ENCODE results near the gene ARHGAP10. TPM values are rescaled to one million over a fixed set of nuclear protein-coding genes. Genes with fewer than 3 reads are reported as not detected.

Gene ARHGAP10
- total RNA-seq, 1 experiment from 2014 or later: 5.0 TPM

DNA sequence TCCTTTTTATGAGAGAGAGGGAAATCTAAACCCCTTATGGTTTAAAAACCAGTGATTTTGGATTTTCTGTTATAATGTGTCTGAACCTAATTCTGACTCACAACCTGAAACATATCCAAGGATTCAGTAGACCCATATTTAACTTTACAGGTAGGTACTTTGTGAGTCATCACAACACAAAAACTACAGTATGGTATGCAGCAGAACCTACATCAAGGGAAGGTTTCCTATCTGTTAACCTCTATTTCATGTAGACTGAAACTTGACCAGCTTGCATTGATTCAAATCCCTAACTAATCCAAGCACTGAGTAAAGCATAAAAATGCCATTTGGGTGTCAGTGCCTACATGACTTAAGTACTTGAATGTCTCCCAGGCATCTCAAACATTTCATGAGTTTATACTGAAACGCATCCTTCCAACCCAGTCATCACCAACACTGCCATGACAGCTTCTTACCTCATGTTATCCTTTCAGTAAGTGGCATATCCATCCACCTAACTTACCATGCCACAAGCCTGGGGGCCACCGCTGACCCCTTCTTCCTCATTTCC lies 4.3 kb upstream of the ARHGAP10 start:
- in situ Hi-C loops (cut with HindIII; ENCODE audit: low pct_unique_long_range_greater_than_20kb, low sequenced_read_pairs): no loop called here
- DNase-seq (ENCODE audit: low read depth, low spot score): no peak

DNA sequence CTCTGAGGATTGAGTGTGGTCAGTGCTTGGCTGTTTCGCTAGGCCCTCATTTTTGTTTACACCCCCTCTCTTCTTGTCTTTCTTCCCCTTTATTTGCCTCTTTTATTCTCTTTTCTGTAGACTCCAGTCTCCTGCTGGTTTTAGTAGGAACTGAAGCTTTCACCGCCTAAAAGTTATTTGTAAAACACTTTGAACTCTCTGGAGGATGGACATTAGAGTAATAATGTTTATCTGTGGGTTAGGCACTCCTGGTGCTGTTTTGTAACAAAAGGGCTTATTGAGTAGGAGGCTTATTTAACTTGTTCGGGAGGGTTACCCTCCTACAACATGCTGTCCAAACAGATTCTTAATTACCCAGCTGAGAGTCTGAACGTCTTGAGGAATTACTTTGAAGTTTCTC lies 1.6 kb upstream of the ARHGAP10 start:
- no peak for DNase-seq (ENCODE audit: low read depth, low spot score)
- in situ Hi-C loops (cut with HindIII; ENCODE audit: low pct_unique_long_range_greater_than_20kb, low sequenced_read_pairs): no loop called here

GRCh38 chr4:147732518-147733235 lies 789 bp downstream of the ARHGAP10 start:
- DNase-seq (ENCODE audit: low read depth, low spot score): no peak
- in situ Hi-C loops (cut with HindIII; ENCODE audit: low pct_unique_long_range_greater_than_20kb, low sequenced_read_pairs): no loop called here

DNA sequence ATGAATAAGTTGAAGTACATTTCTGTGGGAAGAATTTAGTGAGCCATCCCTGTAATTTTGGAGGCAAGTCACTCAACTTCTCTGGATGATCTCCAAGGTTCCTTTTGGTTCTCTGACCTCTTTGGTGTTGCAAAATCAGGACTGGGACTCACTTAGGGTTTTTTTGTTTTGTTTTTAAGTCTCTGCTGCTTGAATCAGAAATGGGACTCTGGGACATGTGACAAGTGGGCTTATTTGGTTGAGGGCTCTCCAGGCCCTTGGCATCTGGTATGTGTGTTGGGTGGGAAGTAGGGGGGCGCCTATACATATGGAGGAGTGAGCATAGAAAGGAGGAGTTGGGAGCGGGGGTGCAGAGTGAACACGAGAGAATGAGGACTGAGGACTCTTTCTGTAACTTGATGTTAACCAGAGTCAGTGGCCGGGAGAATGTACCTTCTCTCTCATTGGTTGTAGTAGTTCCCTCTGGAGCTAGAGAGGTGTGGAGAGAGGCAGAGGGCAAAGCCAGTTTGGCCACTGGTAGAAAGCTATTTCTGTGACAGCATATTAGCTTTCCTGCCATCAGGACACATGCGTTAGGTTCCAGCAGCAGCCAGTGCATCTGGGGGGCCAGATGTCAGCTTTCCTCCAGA lies 1.9 kb downstream of the ARHGAP10 start:
- DNase-seq (ENCODE audit: low read depth, low spot score): no peak
- in situ Hi-C loops (cut with HindIII; ENCODE audit: low pct_unique_long_range_greater_than_20kb, low sequenced_read_pairs): no loop called here

DNA sequence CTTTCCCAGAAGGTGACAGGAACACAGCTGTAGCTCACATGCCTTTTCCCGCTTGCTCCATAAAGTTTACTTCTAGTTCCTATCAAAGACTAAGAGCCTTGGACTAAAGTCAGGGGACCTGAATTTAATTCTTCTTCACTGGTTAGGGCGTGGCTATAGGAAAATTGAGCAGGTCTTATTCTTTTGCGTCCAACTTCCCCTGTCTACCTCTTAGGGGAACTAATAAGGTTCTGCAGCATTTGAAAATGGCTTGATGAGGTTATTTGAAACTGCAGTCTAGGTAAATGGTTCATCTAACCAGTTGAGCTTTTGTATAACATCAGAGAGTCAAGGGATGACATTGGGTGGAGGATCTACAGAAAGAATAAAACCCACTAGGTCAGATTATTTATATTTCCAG lies 2.6 kb downstream of the ARHGAP10 start:
- in situ Hi-C loops (cut with HindIII; ENCODE audit: low pct_unique_long_range_greater_than_20kb, low sequenced_read_pairs): no loop called here
- DNase-seq (ENCODE audit: low read depth, low spot score): no peak

- DNase-seq (ENCODE audit: low read depth, low spot score): no peak
These were observed 3.8 kb downstream of the ARHGAP10 start for GRCh38 chr4:147735413-147736301.

GRCh38 chr4:147736458-147736857 lies 4.6 kb downstream of the ARHGAP10 start:
- in situ Hi-C loops (cut with HindIII; ENCODE audit: low pct_unique_long_range_greater_than_20kb, low sequenced_read_pairs): no loop called here
- no peak for DNase-seq (ENCODE audit: low read depth, low spot score)

More at GRCh38 chr4:147735413-147736301, 3.8 kb downstream of the ARHGAP10 start:
- in situ Hi-C loops (cut with HindIII; ENCODE audit: low pct_unique_long_range_greater_than_20kb, low sequenced_read_pairs): no loop called here

GRCh38 chr4:147737623-147738022 lies 5.7 kb downstream of the ARHGAP10 start:
- in situ Hi-C loops (cut with HindIII; ENCODE audit: low pct_unique_long_range_greater_than_20kb, low sequenced_read_pairs): no loop called here
- DNase-seq (ENCODE audit: low read depth, low spot score): no peak

DNA sequence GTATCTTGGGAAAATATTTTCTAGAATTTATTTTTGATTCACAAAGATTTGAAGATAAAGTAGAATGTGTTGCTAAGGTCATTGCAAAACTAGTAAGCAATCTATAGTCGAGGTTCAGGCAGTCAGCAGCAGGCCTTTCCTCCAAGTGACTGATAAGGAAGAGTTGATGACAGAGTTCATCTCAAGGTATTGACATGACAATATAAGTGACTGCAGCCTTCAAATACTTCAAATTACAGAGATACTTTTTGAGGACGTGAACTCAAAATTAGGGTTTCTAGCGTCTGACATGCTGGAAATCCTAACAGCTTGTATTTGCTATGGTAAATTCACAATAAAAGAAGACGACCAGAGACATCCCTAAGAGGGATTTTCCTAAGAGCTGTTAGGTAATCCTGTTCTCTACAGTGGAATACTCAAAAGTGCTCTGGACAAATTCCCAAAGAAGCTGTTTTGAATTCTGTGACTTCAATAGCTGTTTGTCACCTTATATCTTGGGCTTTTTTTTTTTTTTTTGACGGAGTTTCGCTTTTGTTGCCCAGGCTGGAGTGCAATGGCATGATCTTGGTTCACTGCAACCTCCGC lies 7.4 kb downstream of the ARHGAP10 start:
- in situ Hi-C loops (cut with HindIII; ENCODE audit: low pct_unique_long_range_greater_than_20kb, low sequenced_read_pairs): no loop called here
- DNase-seq (ENCODE audit: low read depth, low spot score): no peak

DNA sequence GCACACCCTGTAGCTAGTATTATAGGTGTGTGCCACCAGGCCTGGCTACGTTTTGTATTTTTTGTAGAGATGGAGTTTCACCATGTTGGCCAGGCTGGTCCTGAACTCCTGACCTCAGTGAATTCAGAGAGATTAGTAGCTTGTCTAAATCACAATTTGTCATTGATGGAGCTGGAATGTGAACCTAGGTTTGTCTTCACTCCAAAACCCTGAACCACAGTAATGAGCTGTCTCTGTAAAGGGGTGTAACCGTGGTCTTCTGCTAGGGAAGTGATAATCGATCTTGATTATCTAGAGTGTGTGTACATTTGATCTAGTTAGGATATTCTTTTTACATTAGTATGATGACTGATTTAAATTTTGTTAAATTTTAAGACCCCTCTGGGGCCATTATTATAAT lies 8.3 kb downstream of the ARHGAP10 start:
- DNase-seq (ENCODE audit: low read depth, low spot score): no peak
- in situ Hi-C loops (cut with HindIII; ENCODE audit: low pct_unique_long_range_greater_than_20kb, low sequenced_read_pairs): no loop called here

DNA sequence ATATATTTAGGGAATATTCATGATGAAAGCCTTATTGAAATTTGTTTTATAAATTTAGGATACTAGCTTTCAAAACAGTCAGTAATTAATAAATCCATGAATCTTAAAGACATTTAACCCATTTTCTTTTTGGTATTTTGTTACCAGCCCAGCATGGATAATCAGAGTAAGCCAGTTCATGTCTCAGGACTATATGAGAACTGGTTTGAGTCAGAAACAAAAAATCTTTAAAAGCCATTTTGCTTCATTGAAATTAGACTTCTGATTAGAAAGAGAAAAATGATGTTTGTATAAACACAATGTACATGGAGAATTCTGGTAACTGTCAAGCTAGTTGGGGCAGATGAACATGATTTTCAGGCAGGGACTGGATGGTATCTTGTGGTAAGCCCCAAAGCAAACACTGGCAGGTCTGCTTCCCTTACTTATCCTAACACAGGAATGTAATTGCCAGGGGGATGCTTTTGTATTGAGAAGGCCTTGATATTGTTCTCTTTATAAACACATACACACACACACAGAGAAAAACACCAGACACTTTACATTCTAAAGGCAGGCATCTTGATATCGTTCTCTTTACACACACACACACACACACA lies 9.4 kb downstream of the ARHGAP10 start:
- DNase-seq (ENCODE audit: low read depth, low spot score): no peak
- in situ Hi-C loops (cut with HindIII; ENCODE audit: low pct_unique_long_range_greater_than_20kb, low sequenced_read_pairs): no loop called here

DNA sequence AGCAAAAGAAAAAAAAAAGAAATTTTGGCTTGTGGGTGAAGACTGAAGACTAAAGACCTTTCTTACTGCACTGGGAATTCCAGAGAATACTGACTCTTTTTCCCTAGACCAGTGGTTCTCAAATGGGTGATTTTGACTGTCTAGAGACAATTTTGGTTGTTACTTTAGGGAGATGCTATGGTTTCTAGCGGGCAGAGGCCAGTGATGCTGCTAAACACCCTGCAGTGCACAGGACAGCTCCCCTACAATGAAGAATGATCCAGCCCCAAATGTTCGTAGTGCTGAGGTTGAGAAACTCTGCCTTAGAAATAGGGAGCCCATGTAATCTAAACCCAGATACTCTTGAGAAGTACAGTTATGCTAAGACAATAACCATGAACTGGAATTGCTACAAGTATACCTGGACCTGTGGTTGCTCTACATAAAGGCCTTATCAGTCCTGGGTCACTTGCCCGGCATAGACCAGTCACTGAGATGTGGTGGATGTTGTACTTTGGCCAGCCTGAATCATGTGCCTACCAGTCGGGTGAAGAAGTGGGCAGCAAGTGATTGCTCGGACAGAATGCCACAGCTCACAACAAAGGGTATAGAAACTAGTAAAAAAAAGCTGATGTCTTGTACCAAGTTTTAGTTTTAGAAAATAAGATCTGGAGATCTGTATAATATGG lies 16.0 kb downstream of the ARHGAP10 start:
- in situ Hi-C loops (cut with HindIII; ENCODE audit: low pct_unique_long_range_greater_than_20kb, low sequenced_read_pairs): no loop called here
- no peak for DNase-seq (ENCODE audit: low read depth, low spot score)

DNA sequence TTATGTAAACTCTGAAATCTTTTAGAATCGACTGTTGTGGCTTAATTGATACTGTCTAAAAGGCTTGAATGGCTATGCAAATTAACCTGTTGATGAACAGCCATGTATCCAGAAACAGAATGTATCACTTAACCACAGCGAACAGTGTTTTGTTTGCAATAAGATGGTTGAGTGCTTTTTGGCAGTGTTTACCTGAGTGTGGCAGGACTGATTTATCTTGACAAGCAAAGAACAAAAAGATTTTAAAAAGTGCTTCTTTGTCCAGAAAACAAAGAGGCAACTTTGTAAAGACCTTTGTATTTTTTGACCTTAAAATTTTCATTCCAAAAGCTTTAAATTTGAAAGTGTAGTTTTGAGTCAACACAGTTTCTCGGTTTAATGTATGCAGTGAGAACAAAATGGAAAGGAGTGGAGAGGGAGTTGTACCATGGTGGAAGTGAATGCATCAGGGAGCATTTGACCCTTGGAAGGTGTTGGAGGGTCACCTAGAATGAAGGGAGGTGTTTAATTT lies 18.0 kb downstream of the ARHGAP10 start:
- no peak for DNase-seq (ENCODE audit: low read depth, low spot score)
- in situ Hi-C loops (cut with HindIII; ENCODE audit: low pct_unique_long_range_greater_than_20kb, low sequenced_read_pairs): no loop called here

DNA sequence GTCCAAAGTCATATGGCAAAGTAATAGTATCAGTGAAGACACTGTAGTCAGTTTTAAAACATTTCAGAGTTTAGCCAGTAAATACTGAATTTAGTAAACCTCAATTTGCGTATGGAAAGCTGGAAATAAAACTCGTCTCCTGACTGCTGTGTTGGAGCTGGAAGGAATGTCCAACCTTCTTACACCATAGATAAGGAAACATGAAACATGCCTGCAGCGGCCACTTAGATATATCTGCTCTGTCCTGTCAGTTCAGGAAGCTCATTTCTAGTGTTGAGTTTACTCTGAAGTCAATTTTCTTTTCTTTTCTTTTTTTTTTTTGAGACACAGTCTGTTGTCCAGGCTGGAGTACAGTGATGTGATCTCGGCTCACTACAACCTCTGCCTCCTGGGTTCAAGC lies 21.2 kb downstream of the ARHGAP10 start:
- in situ Hi-C loops (cut with HindIII; ENCODE audit: low pct_unique_long_range_greater_than_20kb, low sequenced_read_pairs): no loop called here
- DNase-seq (ENCODE audit: low read depth, low spot score): no peak

DNA sequence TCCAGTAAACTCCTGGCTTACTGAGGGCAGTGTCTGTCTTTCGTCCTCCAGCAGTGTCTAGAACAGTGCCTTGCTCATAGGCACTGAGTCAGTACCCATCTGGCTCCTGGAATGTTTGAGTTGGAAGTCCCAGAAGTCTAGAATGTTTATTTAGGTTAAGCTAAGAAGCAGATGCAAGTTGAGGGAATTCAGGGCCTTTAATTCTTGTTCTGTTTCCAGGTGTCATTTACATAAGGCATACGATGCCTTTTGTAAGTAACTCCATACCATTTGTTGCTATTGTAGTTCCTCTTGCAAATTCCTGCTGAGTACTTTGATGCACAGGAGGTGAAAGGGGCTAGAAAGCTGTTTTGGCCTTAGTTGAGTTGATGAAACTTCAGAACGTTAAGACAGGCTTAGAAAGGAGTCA lies 22.2 kb downstream of the ARHGAP10 start:
- DNase-seq (ENCODE audit: low read depth, low spot score): no peak
- in situ Hi-C loops (cut with HindIII; ENCODE audit: low pct_unique_long_range_greater_than_20kb, low sequenced_read_pairs): no loop called here

DNA sequence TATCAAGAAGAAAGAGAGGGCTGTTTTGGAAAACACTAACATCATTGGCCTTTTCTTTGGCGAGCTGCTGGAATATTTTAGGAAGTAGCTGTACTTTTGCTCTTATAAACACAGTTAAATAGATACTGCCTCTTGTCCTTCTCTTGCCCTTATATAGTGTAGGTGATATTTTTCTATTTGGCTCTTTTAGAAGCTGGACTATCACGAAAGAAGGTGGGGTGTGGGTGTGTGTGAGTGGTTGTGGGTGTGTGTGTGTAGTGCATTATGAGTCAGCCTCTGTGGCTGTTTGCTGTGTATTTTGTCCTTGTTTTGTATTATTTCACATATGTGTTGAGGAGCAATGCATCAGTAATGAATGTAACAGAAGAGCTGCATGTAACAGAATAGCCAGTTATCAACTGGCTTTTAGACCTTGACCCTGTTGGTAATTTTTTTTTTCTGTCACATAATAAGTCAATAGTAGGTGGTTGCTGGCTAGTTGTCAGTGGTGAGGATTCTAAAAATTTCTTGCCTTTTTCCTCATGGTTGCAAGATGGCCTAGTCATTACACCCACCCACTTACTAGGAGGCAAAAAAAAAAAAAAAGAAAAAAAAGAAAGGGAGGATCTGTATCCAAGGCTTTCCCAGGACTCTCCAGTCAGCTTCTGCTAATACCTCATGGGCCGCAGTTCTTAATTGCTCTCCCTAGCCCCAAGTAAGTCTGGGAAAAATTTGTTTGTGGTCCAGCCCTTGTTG lies 23.8 kb downstream of the ARHGAP10 start:
- no peak for DNase-seq (ENCODE audit: low read depth, low spot score)
- in situ Hi-C loops (cut with HindIII; ENCODE audit: low pct_unique_long_range_greater_than_20kb, low sequenced_read_pairs): no loop called here
